Endothelial cell (in vitro differentiated cells): Measurements from ENCODE around the gene PDE6A. TPM values are rescaled to one million over a fixed set of nuclear protein-coding genes. Genes with fewer than 3 reads are reported as not detected.

Experiments used
- DNase-seq: peaks from one replicate; pipeline ENCODE4 v3.0.0; 2021; ENCODE audit warnings: low spot score
- H3K27ac Mint-ChIP-seq: one replicate; pipeline ENCODE4 v1.8.0; 2021; ENCODE audit warnings: mixed read lengths, inconsistent platforms; ENCODE audit not compliant: unreplicated experiment
- H3K27me3 Mint-ChIP-seq: one replicate; pipeline ENCODE4 v1.8.0; 2021; ENCODE audit warnings: mild to moderate bottlenecking, moderate library complexity, mixed read lengths, inconsistent platforms; ENCODE audit not compliant: unreplicated experiment
- H3K36me3 Mint-ChIP-seq: one replicate; pipeline ENCODE4 v1.8.0; 2021; ENCODE audit warnings: mild to moderate bottlenecking, low read depth, mixed read lengths, inconsistent platforms; ENCODE audit not compliant: unreplicated experiment
- H3K4me1 Mint-ChIP-seq: one replicate; pipeline ENCODE4 v1.8.0; 2021; ENCODE audit warnings: mild to moderate bottlenecking, mixed read lengths, inconsistent platforms; ENCODE audit not compliant: unreplicated experiment
- H3K4me3 Mint-ChIP-seq: one replicate; pipeline ENCODE4 v1.8.0; 2021; ENCODE audit warnings: mild to moderate bottlenecking, mixed read lengths, inconsistent platforms; ENCODE audit not compliant: unreplicated experiment
- H3K9me3 Mint-ChIP-seq: one replicate; pipeline ENCODE4 v1.8.0; 2021; ENCODE audit warnings: mixed read lengths, inconsistent platforms; ENCODE audit not compliant: unreplicated experiment
- CTCF ChIP-seq: fragments of 200-600 bp; sonication (generic); IDR thresholded peaks from one replicate; pipeline ENCODE4 v1.5.0; 2021; ENCODE audit warnings: antibody characterized with exemption; ENCODE audit not compliant: unreplicated experiment
- total RNA-seq: library from RNA; stranded (reverse); fragmentation: NEBNext Ultra II Directional; extraction: Animal tissue kit (Norgen Biotek cat#: 25700); gene quantifications from one replicate; pipeline ENCODE4 v1.2.1, GENCODE V29; 2021; ENCODE audit not compliant: unreplicated experiment

Gene PDE6A
- total RNA-seq, 1 donor from 2014 or later, result not detected

- Mint-ChIP-seq H3K4me3 (no peak overlapping the region), H3K4me1 (peaks cover 24% of the 10 kb centered on the region), H3K9me3 (no peaks in the 10 kb centered on the region), H3K27me3 (peaks cover 4% of the 10 kb centered on the region), H3K36me3 (no peaks in the 10 kb centered on the region), H3K27ac (no peak overlapping the region)
- TF ChIP-seq CTCF, result no peak
- no peak for DNase-seq
Observed at GRCh38 chr5:149942199-149942598, 2.4 kb downstream of the PDE6A start.

GRCh38 chr5:149941795-149942194, 2.8 kb downstream of the PDE6A start:
- TF ChIP-seq CTCF, result no peak
- Mint-ChIP-seq H3K4me1 (peaks cover 27% of the 10 kb centered on the region), H3K36me3 (no peaks in the 10 kb centered on the region), H3K27me3 (peaks cover 4% of the 10 kb centered on the region), H3K9me3 (no peaks in the 10 kb centered on the region), H3K4me3 (no peak overlapping the region), H3K27ac (no peak overlapping the region)
- no peak for DNase-seq

- H3K36me3 Mint-ChIP-seq, result no peaks in the 10 kb centered on the region
- H3K27me3 Mint-ChIP-seq, result peaks cover 4% of the 10 kb centered on the region
- TF ChIP-seq CTCF, result no peak
- H3K27ac Mint-ChIP-seq, result no peak overlapping the region
- H3K4me3 Mint-ChIP-seq, result no peak overlapping the region
- H3K9me3 Mint-ChIP-seq, result no peaks in the 10 kb centered on the region
- peaks cover 33% of the 10 kb centered on the region for H3K4me1 Mint-ChIP-seq
- DNase-seq, result no peak
Observed at GRCh38 chr5:149940941-149941644, 3.5 kb downstream of the PDE6A start.

- TF ChIP-seq CTCF, result no peak
- no peaks in the 10 kb centered on the region for H3K36me3 Mint-ChIP-seq
- no peak for DNase-seq
- H3K4me1 Mint-ChIP-seq, result peaks cover 42% of the 10 kb centered on the region
- no peak overlapping the region for H3K4me3 Mint-ChIP-seq
- H3K9me3 Mint-ChIP-seq, result no peaks in the 10 kb centered on the region
- peaks cover 4% of the 10 kb centered on the region for H3K27me3 Mint-ChIP-seq
- no peak overlapping the region for H3K27ac Mint-ChIP-seq
Observed at GRCh38 chr5:149940077-149940574, 4.5 kb downstream of the PDE6A start.

- peaks cover 4% of the 10 kb centered on the region for H3K27me3 Mint-ChIP-seq
- H3K36me3 Mint-ChIP-seq, result no peaks in the 10 kb centered on the region
- H3K4me1 Mint-ChIP-seq, result peaks cover 42% of the 10 kb centered on the region
- no peak for DNase-seq
- H3K4me3 Mint-ChIP-seq, result no peak overlapping the region
- H3K9me3 Mint-ChIP-seq, result no peaks in the 10 kb centered on the region
- H3K27ac Mint-ChIP-seq, result no peak overlapping the region
- no peak for TF ChIP-seq CTCF
Observed at GRCh38 chr5:149939546-149939945, 5.0 kb downstream of the PDE6A start.
